Measurements from ENCODE around the gene SNRNP25.

SNRNP25 gene

GRCh38 chr16:91484-91883 lies 37.9 kb downstream of the SNRNP25 start:
- no peak for DNase-seq (ENCODE audit: low read depth)
- no peak for TF ChIP-seq CTCF (conservative IDR thresholded peaks at IDR 0.05; ENCODE audit: low read depth, low read length)
- H3K4me3 ChIP-seq (ENCODE audit: low read depth, low read length), result no peak overlapping the region

- no peak overlapping the region for H3K4me3 ChIP-seq (ENCODE audit: low read depth, low read length)
- DNase-seq (ENCODE audit: low read depth), result no peak
- no peak for TF ChIP-seq CTCF (conservative IDR thresholded peaks at IDR 0.05; ENCODE audit: low read depth, low read length)
Measured at GRCh38 chr16:92431-93339, 39.1 kb downstream of the SNRNP25 start.

- no peak for TF ChIP-seq CTCF (conservative IDR thresholded peaks at IDR 0.05; ENCODE audit: low read depth, low read length)
- no peak for DNase-seq (ENCODE audit: low read depth)
- no peak overlapping the region for H3K4me3 ChIP-seq (ENCODE audit: low read depth, low read length)
Measured at GRCh38 chr16:94918-95265, 41.3 kb downstream of the SNRNP25 start.

- peak; percentile 97 for TF ChIP-seq CTCF (conservative IDR thresholded peaks at IDR 0.05; ENCODE audit: low read depth, low read length)
- no peak overlapping the region for H3K4me3 ChIP-seq (ENCODE audit: low read depth, low read length)
- peak; percentile 91 for DNase-seq (ENCODE audit: low read depth)
Measured at GRCh38 chr16:96935-97381, 43.3 kb downstream of the SNRNP25 start.

- no peak for TF ChIP-seq CTCF (conservative IDR thresholded peaks at IDR 0.05; ENCODE audit: low read depth, low read length)
- DNase-seq (ENCODE audit: low read depth), result peak; percentile 43
- no peak overlapping the region for H3K4me3 ChIP-seq (ENCODE audit: low read depth, low read length)
Measured at GRCh38 chr16:97822-98221, 44.2 kb downstream of the SNRNP25 start.

- no peak for DNase-seq (ENCODE audit: low read depth)
- TF ChIP-seq CTCF (conservative IDR thresholded peaks at IDR 0.05; ENCODE audit: low read depth, low read length), result no peak
- H3K4me3 ChIP-seq (ENCODE audit: low read depth, low read length), result no peak overlapping the region
Measured at GRCh38 chr16:100989-101388, 47.4 kb downstream of the SNRNP25 start.

- H3K4me3 ChIP-seq (ENCODE audit: low read depth, low read length), result no peak overlapping the region
- no peak for TF ChIP-seq CTCF (conservative IDR thresholded peaks at IDR 0.05; ENCODE audit: low read depth, low read length)
- DNase-seq (ENCODE audit: low read depth), result no peak
Measured at GRCh38 chr16:101586-101985, 48.0 kb downstream of the SNRNP25 start.

All from choroid plexus epithelial cell (primary cell).